ENCODE data around the gene RNASE8. TPM values are rescaled to one million over a fixed set of nuclear protein-coding genes. Genes with fewer than 3 reads are reported as not detected.

The RNASE8 gene
- total and polyA plus RNA-seq, 2 of the 8 experiments (the other 6 are each of a cell fraction or from before 2014, with no cell fraction given), result not detected

DNA sequence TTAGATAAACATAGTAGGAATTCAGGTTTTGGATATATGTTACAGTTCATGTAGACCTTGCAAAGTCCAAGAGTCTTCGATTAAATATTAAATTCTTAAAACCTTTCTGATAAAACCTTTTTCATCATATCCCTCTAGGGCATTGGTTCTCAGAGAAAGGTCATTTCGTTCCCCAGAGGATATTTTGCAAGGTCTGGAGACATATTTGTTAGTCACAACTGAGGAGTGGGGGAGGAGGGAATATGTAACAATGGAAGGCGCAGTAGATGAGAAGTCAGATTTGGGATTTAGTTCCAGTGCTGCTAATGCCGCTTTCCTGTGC, 48.5 kb downstream of the RNASE8 start (continued):
- no peak for TF ChIP-seq NANOG (IDR thresholded peaks at IDR 0.05; ENCODE audit: insufficient read depth, low read depth, low read length, poor library complexity, severe bottlenecking)
- TF ChIP-seq BACH1 (IDR thresholded peaks at IDR 0.05; ENCODE audit: low read length), result no peak
- no peak for TF ChIP-seq POLR2AphosphoS5 (IDR thresholded peaks at IDR 0.05; ENCODE audit: low read depth, low read length)
- TF ChIP-seq TAF1 (IDR thresholded peaks at IDR 0.05; ENCODE audit: low read depth, low read length), result no peak
- TF ChIP-seq, protein P1, sequence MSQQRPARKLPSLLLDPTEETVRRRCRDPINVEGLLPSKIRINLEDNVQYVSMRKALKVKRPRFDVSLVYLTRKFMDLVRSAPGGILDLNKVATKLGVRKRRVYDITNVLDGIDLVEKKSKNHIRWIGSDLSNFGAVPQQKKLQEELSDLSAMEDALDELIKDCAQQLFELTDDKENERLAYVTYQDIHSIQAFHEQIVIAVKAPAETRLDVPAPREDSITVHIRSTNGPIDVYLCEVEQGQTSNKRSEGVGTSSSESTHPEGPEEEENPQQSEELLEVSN (IDR thresholded peaks at IDR 0.05), result no peak
- no peak for TF ChIP-seq EGR1 (IDR thresholded peaks at IDR 0.05; ENCODE audit: borderline replicate concordance, low read depth, low read length)
- TF ChIP-seq, protein P2, sequence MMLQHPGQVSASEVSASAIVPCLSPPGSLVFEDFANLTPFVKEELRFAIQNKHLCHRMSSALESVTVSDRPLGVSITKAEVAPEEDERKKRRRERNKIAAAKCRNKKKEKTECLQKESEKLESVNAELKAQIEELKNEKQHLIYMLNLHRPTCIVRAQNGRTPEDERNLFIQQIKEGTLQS (IDR thresholded peaks at IDR 0.05; ENCODE audit: insufficient read depth, low read depth, low read length), result no peak
